ENCODE results near the gene SKAP1.
"Not testable (repeated sequence)": the region's sequence is repeated elsewhere in the genome, so short reads cannot be mapped to it uniquely, and the experiment has no call there.

SKAP1 gene

GRCh38 chr17:48314716-48315115 is 115.3 kb downstream of the SKAP1 start:
- no peak for DNase-seq

DNA sequence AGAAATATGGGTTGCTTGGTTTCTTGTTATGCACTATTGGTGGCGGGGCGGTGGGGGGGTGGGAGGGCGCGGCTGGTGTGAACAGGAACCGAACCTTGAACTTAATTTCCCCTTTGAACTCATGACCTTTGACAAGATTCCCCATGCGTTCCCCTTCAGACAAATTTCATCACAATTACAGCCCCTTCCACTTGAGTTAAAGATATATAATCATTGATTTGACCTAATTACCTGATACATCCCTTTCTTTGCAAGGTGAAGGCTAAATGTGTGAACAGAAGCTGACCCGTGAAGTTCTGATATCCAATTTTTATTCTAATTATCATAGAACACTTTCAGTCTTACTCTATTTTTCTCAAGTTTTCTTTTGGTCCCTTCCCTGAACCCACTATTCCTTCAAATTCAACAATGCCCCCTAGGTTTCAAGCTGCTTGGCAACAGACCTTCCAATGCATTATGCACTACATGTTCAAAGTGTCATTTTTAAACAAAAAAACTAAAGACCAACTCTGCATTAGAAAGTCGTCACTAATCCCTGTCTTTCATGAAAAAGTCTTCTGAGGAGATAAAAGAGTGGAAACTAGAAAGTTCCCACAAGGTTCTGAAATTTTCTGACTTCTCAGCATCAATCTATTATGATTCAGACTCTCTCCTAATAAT is 116.8 kb downstream of the SKAP1 start:
- DNase-seq, result no peak

- DNase-seq, result no peak
Observed at GRCh38 chr17:48311324-48311723, 118.7 kb downstream of the SKAP1 start.

GRCh38 chr17:48310748-48311213 is 119.2 kb downstream of the SKAP1 start:
- no peak for DNase-seq

- peak; percentile 17 for DNase-seq
Observed at GRCh38 chr17:48308581-48308980, 121.4 kb downstream of the SKAP1 start.

DNA sequence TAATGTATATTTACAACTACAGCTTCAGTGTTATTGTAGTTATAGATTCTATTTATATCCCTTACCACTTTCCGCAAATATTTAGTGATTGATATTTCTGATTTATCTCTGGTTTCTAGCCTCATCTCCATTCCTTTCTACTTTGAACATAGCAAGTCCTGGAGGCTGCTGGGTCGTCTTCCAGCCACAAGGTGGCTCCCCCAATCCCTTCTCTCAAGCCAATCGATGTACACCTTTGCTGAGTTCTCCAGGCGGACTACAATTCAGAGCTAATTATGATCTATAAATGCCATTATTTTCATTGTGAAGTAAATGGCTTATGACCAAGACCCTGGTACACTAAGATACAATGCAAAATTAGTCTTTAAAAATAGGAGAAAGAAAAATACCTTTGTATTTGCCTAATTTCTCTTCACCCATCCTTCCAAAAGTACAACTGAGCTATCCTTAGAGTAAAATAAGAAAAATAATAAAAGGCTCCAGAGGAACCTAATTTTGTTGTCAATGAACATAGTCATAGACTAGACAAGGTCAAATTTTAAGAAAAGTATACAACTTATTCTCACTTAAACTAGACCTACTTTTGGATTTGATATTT is 122.1 kb downstream of the SKAP1 start:
- DNase-seq, result peak; percentile 77

- DNase-seq, result no peak
Observed at GRCh38 chr17:48307255-48307654, 122.8 kb downstream of the SKAP1 start.

DNA sequence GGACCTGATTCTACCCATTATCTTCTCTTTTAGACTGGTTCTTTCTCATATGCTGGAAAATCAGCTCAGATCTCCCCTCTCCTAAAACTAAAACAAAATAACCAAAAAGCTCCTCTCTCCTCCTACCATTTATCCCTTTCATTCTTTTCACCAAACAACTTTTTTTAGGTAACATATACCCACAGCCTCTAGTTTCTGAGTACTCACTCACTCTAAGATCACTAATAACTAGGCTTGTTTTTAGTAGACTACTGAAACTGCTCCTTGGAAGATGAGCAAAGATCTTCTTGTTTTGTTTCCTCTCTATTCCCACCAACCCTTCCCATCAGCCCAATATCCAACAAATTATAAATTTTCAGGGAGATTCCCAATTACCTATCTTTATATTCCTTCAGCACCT is 129.0 kb downstream of the SKAP1 start:
- no peak for DNase-seq

DNA sequence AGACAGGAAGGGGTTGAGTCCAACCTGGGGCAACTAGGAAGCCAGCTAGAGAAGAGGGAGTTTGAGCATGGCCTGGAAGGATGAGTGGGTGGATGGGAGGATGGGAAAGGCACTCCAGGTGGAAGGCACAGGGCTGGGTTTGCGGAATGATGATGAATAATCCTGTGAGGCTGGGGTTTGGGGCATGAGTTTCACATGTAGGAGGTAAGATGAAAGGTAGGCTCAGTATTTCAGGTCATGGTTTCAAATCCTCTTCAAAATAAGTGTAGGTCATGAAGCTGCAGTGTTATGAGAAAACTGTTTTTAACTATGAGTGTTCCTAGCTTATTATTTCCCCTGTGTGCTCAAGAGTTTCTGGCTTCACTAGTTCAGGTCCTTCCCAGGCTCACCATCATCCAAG is 130.3 kb downstream of the SKAP1 start:
- no peak for DNase-seq

DNA sequence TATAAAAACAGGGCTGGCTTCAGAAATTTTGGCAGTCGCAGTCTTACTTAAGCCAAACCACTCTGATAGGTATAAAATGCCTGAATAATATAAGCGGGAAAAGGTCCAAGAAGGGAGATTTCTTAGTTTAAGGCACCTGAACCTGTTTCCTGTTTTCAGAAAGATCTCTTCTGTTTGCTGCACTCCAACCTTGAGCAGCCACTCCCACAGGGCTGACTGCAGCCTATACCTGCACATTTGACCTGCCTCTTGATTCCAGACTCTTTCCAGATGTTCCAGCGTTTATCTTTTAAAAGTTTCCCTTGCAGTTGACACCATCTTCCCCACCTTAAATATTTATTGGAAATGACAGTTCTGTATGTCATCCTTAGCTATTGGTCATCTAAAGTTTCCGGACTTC is 132.2 kb downstream of the SKAP1 start:
- DNase-seq, result no peak

GRCh38 chr17:48296453-48296852 is 133.6 kb downstream of the SKAP1 start:
- no peak for DNase-seq

GRCh38 chr17:48295362-48296288 is 134.4 kb downstream of the SKAP1 start:
- peak; percentile 61 for DNase-seq

DNA sequence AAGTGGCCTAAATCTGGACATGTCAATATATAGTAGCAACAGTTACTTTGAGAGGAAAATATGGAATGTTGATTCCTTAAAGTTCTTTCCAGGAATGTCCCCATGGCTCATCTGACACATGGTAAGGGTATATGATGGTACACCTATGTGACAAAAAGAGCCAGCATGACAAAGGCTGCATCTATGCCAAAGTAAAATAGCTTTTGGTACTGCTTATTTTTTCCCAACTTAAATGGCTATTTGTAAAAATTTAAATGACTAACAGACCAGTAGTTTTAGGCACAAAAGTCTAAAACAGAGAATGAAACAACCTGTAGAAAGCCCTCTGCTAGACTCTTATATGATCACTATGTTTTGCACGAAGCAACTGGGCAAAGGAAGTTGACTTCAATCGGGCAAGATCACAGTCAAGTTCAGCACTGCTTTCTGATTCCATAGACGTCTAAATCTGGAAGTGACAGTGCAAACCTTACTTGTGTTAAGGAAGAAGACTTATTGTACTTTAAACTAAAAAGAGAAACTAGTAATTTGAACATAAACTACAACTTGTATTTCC is 135.1 kb downstream of the SKAP1 start:
- DNase-seq, result peak; percentile 8

GRCh38 chr17:48294020-48294805 is 135.8 kb downstream of the SKAP1 start:
- no peak for DNase-seq

GRCh38 chr17:48293319-48294019 is 136.5 kb downstream of the SKAP1 start:
- DNase-seq, result no peak

- no peak for DNase-seq
Observed at GRCh38 chr17:48290378-48290777, 139.6 kb downstream of the SKAP1 start.

- DNase-seq, result not testable (repeated sequence)
Observed at GRCh38 chr17:48286917-48287316, 143.1 kb downstream of the SKAP1 start.

DNA sequence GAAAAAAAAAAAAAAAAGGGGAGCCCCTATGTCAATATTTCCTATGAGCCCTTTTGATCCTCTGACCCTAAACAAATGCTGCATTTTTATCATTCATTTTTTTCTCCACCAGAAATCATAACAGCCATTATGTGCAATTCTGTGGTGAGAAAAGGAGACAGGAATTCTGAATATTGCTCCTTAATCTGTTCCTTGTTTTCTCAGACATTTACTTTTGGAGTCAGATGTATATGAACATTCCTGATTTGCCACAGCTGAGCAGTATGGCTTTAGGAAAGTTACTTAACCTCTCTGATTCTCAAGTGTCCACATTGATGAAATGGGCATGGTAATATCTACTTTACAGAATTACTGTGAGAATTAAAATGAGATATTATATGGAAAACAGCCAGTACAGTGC is 144.4 kb downstream of the SKAP1 start:
- DNase-seq, result no peak

DNA sequence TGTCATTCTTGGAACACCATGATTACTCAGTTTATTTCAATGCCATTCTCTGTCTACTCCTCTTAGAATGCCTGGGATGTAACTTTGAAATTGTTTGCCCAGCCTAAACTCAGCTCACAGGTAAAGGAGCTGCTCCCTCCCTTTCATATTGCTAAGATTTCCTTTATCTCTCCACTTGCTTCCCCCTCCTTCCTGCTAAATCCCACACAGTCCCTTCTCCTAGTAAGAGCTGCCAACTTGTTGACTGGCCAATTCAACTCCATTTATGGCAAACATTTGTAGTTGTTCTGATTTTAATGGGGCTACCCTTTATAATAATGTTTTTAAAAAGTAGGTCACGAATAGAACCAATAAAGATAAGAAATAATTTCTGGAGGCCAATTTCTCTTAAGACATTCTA is 146.1 kb downstream of the SKAP1 start:
- no peak for DNase-seq

DNA sequence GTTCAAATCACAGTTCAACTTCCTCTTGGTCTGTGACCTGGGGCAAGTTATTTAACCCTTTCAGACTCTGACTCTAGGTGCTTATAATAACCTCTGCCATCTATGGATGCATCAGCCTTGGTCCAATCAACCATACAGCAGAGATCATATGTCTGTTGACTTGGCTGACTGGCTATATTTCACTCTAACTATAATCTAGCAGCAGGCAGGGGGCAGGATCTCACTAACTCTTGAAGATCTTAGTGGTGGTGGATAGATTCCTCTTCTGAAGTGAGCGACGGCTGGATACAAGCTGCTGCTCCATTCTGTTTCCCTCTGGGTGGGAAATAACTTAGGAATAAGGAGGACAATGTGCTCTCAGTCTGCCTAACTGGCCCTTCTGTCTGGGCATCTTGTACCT is 146.6 kb downstream of the SKAP1 start:
- no peak for DNase-seq

DNA sequence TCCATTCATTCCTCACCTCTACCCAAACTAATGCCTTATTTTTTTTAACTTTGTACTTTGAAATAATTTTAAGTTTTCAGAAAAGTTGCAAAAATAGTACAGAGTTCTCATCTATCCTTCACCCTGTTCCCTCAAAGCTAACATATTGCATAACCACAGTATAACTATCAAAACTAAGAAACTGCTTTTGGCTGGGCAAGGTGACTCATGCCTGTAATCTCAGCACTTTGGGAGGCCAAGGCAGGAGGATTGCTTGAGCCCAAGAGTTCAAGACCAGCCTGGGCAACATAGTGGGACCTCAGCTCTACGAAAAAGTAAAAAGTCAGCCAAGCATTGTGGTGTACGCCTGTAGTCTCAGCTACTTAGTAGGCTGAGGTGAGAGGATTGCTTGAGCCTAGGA is 147.7 kb downstream of the SKAP1 start:
- no peak for DNase-seq
